C4-2B (cell line): Measurements from ENCODE around the gene COL13A1.

ENCODE experiments used
- CTCF ChIP-seq: fragments of 450-650 bp; conservative IDR thresholded peaks from 2 replicates; pipeline ENCODE4 v1.5.1; 2017; ENCODE audit warnings: mild to moderate bottlenecking
- ZFX ChIP-seq: fragments of 450-650 bp; IDR thresholded peaks from 2 replicates; pipeline ENCODE4 v1.6.1; 2017

DNA sequence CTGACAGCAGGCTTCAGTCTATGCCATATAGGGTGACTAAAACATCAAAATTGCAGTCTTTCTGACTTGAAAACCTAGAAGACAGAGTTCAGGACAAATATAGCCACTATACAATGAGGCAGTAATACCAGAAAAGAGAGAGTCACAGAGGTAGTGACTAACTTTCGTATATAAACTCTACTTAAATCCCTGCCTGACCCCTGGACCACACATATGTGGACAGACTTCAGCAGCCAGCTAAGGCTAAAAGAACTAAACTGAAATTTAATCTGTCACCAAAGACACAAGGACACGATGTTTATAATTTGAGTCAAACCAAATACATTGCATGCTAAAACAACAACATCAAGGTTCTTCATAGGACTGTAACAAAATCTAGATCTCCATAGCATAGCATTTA, 186.4 kb downstream of the COL13A1 start:
- TF ChIP-seq CTCF (no peak), ZFX (no peak)
